Activated naive CD8-positive, alpha-beta T cell (primary cell): ENCODE results near the gene C1QTNF7.
A peak's percentile ranks its signal among the peaks of the same experiment; 100 is the strongest.

Experiments
- H3K27ac Mint-ChIP-seq: one replicate; pipeline ENCODE4 v1.8.0; 2021; ENCODE audit warnings: mixed read lengths
- H3K27me3 Mint-ChIP-seq: one replicate; pipeline ENCODE4 v1.8.0; 2021; ENCODE audit warnings: mixed read lengths
- H3K36me3 Mint-ChIP-seq: one replicate; pipeline ENCODE4 v1.8.0; 2021; ENCODE audit warnings: mixed read lengths
- H3K4me1 Mint-ChIP-seq: one replicate; pipeline ENCODE4 v1.8.0; 2021; ENCODE audit warnings: low read depth, mixed read lengths
- H3K4me3 Mint-ChIP-seq: one replicate; pipeline ENCODE4 v1.8.0; 2021; ENCODE audit warnings: mild to moderate bottlenecking, mixed read lengths
- H3K9me3 Mint-ChIP-seq: one replicate; pipeline ENCODE4 v1.8.0; 2021; ENCODE audit warnings: low read depth, mixed read lengths

C1QTNF7 gene

DNA sequence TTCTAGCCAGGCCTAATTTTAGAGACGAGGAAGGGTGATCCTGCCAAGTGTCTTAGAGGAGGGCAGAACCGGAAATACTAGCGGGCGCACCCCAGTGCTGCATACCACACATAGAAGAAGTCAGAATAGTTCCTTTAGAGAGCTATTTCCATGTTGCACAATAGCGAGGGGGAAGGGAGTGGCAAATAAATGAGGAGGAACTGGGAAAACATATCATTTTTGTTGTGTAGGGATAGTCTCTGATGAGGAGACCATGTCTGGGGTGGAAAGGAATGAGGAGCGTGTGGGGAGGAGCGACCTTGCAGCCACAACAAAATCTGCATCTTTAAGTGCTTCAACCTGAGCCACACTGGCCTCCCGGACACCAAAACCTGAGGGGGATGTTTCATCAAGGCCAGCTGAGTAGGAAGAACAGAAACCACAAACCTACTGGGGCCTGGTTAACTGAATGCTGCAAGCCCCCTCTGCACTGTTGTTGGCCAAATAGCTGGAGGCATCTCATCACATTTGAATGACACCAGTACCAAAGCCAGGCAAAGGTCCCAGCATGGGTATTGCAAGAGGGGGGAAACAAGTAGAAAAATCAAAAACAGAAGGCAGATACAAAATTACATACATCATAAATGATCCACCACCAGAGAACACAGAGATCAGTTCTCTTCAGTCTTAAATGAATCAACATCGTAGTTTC lies 26.7 kb upstream of the C1QTNF7 start:
- Mint-ChIP-seq H3K4me3 (peak overlapping the region; percentile 80), H3K36me3 (no peaks in the 10 kb centered on the region), H3K9me3 (no peaks in the 10 kb centered on the region), H3K27ac (peak overlapping the region; percentile 84), H3K4me1 (peaks cover 46% of the 10 kb centered on the region), H3K27me3 (no peaks in the 10 kb centered on the region)

DNA sequence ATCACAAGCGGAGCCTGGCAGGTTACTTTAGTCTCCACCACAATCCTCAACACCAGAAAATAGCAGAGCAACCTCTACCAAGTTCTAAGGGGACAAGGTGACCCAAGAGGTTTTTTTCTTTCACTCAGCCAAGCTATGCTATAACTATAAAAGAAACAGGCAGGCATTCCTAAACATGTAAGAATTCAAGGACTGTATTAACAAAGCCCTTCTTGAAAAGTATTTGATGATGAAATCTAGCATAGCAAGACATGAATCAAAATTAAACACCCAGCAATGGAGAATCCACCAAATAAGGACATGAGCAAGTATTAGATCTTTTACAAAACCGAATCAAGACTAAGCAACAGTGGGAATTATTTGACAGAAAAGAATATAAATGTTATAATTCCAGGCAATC lies 25.7 kb upstream of the C1QTNF7 start:
- Mint-ChIP-seq H3K27ac (peak overlapping the region; percentile 84), H3K4me3 (no peak overlapping the region), H3K4me1 (peaks cover 43% of the 10 kb centered on the region), H3K36me3 (no peaks in the 10 kb centered on the region), H3K27me3 (no peaks in the 10 kb centered on the region), H3K9me3 (no peaks in the 10 kb centered on the region)

DNA sequence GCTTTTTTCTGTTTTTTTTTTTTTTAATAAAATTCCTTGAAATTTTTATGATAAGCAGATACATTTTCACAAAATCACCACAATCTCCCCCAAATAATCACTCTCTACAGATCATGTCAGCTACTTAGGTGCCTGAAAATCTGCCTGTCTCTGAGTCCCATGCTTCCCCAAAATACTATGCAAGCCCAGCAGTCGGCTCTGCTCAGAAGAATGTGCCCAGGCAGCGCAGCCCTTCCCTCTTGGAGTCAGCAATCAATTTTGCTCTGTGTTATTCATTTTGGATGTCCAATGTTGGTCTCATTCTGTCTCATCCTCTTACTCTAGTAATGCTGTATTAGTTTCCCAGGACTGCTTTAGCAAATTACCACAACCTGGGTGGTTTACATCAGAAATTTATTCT lies 24.9 kb upstream of the C1QTNF7 start:
- Mint-ChIP-seq H3K4me3 (no peak overlapping the region), H3K9me3 (no peaks in the 10 kb centered on the region), H3K27me3 (no peaks in the 10 kb centered on the region), H3K36me3 (no peaks in the 10 kb centered on the region), H3K4me1 (peaks cover 43% of the 10 kb centered on the region), H3K27ac (peak overlapping the region; percentile 31)

DNA sequence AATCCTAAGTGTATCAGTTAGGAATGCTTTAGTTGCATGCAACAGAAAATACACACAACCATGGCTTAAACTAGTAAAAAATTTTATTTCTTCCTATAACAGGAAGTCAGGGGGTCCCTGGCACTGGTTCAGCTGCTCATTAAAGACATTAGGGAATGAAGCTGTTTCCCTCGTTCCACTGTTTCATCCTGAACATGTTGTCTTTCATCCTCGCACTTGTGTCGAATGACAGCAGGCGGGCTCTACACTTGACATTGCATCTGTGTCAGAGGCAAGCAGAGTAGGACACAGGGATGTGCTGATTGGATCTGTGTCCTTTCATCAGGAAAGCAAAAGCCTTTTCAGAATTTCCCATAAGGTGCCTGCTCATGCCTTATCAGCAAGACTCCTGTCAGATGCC lies 22.8 kb upstream of the C1QTNF7 start:
- Mint-ChIP-seq H3K27me3 (no peaks in the 10 kb centered on the region), H3K36me3 (no peaks in the 10 kb centered on the region), H3K9me3 (no peaks in the 10 kb centered on the region), H3K4me1 (peaks cover 36% of the 10 kb centered on the region), H3K27ac (no peak overlapping the region), H3K4me3 (no peak overlapping the region)

DNA sequence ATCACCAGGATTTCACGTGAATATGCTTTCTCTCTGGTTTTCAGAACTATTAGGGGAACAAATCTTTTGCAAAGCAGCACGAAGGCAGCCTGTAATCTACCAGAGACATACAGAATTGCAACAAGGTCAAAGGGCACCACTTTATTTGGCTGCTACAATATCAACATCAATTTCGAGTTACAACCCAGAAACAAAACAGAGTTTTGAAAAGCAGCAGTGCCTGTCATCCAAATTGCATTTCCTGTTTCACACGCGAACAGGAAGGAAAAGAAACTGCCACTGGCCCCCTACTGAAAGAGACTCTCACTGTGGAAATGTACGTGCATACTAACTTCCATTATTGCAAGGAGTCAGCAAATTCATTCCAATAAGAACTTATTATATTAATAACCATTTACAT lies 17.1 kb upstream of the C1QTNF7 start:
- peak overlapping the region; percentile 65 for H3K4me3 Mint-ChIP-seq
- peaks cover 49% of the 10 kb centered on the region for H3K4me1 Mint-ChIP-seq
- H3K9me3 Mint-ChIP-seq, result no peaks in the 10 kb centered on the region
- H3K27ac Mint-ChIP-seq, result peak overlapping the region; percentile 46
- no peaks in the 10 kb centered on the region for H3K27me3 Mint-ChIP-seq
- H3K36me3 Mint-ChIP-seq, result no peaks in the 10 kb centered on the region

DNA sequence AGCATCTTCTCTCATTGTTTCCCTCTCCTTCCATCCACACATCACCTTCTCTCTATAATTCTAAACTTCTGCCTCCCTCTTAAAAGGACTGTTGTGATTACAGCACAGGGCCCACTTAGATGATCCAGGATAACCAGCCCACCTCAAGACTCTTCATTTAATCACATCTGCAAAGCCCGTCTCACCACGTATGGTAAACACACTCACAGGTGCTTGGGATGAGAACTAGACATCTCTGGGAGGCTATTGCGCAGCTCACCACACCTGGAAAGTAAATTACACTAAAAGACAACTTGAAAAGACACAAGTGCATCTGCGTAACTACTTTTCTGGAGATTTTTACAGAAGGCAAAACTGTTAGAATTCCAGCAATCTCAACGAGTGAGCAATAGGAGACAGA lies 15.4 kb upstream of the C1QTNF7 start:
- Mint-ChIP-seq H3K27ac (peak overlapping the region; percentile 0), H3K27me3 (no peaks in the 10 kb centered on the region), H3K4me1 (peaks cover 49% of the 10 kb centered on the region), H3K4me3 (no peak overlapping the region), H3K36me3 (peaks cover 2% of the 10 kb centered on the region), H3K9me3 (peaks cover 3% of the 10 kb centered on the region)

DNA sequence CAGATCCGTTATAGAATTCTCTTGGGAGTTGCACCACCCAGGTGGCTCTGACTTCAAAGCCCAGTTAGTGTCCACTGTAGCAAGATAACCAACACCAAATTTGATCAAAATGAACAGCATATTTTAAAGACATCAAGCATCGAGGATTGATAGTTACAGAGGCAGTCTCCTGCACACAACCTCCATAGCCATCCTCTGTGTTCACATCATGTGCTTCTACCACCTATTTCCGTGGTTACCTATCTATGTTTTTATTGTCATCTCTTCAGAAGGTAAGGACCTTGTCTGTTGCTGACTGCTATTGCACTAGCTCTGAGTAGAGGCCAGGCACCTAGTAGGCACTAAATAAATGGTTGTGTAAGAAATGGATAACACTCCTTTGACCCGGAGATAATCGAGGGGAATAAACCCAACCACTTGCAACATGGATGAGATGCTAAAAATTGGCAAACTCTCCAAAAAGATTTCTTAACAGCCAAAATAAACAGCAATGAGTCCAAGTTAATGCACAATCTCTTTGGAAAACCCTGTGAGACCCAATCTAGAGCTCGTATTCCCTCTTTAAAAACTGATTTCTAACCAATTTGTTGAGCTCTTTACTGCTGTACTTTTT lies 14.7 kb upstream of the C1QTNF7 start:
- Mint-ChIP-seq H3K4me1 (peaks cover 49% of the 10 kb centered on the region), H3K27ac (no peak overlapping the region), H3K36me3 (peaks cover 3% of the 10 kb centered on the region), H3K27me3 (no peaks in the 10 kb centered on the region), H3K4me3 (no peak overlapping the region), H3K9me3 (peaks cover 4% of the 10 kb centered on the region)

DNA sequence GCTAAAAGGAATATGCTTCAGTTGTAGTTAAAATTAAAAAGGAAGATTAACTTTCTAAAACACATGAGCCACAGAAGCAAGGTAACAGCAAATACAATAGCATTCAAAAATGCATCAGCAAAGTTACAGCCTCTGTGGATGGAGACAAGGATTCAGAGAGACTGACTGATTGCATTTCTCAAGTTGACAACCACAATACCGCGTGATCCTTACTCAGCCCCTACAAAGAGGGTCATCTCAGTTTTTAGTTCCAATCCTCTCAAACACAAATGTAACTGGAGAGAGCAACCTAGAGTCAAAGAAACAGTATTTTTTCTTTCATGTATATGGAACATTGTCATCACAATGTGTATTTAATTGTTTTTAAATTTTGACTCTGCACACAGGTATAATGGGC lies 14.2 kb upstream of the C1QTNF7 start:
- Mint-ChIP-seq H3K27ac (no peak overlapping the region), H3K27me3 (no peaks in the 10 kb centered on the region), H3K4me3 (no peak overlapping the region), H3K36me3 (peaks cover 3% of the 10 kb centered on the region), H3K4me1 (peaks cover 49% of the 10 kb centered on the region), H3K9me3 (peaks cover 4% of the 10 kb centered on the region)

DNA sequence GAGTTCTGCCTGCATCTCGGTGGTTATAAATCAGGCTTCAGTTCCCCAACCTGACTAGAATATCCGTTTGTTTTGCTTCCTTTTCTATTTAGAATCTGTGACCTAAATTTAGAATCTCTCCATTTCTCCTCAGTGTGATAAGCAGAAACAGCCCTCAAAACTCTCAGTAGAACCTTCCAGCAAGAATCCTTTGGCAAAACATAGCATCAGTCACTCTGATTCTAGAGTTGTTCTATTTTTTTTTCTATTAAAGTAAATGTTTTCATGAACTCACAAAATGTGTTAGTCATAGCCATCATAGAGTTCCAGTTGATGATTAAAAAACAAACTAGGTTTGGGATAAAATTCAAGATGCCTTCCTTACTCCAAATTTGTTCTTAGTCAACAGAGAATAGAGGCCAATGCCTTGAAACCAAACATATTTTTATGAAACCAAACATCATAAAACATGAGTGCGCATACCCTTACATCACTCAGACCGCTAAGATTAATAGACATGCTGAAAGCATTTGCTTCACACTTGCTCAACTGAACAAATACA lies 13.2 kb upstream of the C1QTNF7 start:
- H3K9me3 Mint-ChIP-seq, result peaks cover 4% of the 10 kb centered on the region

DNA sequence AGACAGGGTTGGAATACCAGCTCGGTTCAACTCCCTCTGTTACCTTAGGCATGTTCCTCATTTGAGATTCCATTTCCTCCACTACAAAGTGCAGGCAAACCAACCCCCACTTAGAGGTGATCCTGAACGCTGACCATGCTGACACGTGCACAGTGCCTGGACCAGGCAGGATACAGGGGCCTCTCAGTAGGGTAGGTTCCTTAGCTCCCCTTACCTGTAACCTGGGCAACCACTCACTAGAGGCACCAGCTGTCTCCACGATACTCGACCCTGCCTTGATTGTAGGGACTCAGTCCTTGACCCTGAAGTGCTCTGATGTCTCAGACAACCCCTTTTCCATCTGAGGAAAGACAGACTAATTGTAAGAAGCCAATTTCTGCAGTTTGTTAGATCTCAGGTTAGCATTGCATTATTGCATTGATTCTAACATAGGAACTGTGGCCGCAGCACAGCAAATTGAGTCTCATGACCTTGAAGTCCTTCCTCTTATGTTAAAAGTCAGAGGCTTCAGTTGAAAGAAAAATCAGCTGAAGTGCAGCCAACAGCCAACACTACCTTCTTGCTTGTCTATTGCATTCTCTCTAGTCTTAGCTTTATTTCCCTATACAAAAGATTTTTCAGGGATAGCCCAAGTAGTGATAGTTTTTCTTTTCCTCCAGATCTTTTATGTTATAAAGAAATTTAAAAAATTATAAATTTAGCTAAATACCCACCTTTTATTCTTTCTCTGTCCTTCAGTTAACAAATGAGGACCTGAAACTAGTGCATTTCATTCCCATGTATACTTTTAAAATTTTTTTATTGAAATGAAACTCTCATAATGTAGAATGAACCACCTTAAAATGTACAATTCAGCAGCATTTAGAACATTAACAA lies 11.2 kb upstream of the C1QTNF7 start:
- no peaks in the 10 kb centered on the region for H3K27me3 Mint-ChIP-seq
- H3K9me3 Mint-ChIP-seq, result peaks cover 4% of the 10 kb centered on the region
- peaks cover 30% of the 10 kb centered on the region for H3K4me1 Mint-ChIP-seq
- peaks cover 3% of the 10 kb centered on the region for H3K36me3 Mint-ChIP-seq
- H3K27ac Mint-ChIP-seq, result no peak overlapping the region
- H3K4me3 Mint-ChIP-seq, result no peak overlapping the region

More for the DNA sequence above, 13.2 kb upstream of the C1QTNF7 start:
- Mint-ChIP-seq H3K27me3 (no peaks in the 10 kb centered on the region), H3K36me3 (peaks cover 3% of the 10 kb centered on the region), H3K4me1 (peaks cover 49% of the 10 kb centered on the region), H3K27ac (no peak overlapping the region), H3K4me3 (peak overlapping the region; percentile 5)

DNA sequence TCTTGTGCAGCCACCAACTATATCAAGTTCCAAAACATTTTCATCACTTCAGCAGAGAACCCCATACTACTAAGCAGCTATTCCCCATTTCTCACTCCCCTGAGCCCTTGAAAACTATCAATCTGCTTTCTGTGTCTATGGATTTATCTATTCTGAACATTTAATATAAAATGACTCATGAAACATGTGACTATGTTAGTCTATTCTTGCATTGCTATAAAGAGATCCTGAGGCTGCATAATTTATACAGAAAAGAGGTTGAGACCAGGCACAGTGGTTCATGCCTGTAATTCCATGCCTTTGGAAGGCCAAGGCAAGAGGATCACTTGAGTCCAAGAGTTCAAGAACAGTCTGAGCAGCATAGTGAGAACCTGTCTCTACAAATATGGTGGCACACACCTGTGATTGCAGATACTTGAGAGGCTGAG lies 10.6 kb upstream of the C1QTNF7 start:
- H3K27ac Mint-ChIP-seq, result no peak overlapping the region
- H3K36me3 Mint-ChIP-seq, result peaks cover 3% of the 10 kb centered on the region

DNA sequence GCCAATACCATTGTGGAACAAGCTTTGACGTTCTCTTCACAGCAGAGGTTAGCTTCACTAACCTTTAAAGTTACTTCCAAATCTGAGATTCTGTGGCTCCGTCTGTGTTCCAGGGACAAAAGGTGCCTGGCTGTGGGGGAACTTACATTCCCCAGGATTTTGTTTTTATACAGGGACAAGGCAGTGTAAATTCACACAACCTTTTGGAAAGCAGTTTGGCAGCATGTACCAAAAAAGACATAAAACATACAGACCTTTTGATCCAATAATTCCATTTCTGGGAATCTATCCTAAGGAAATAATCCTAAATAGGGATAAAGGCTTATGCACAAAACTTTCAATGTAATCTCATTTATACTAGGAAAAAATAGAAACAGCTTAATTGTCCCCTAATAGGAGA lies 8.9 kb upstream of the C1QTNF7 start:
- H3K4me3 Mint-ChIP-seq, result no peak overlapping the region
- H3K27me3 Mint-ChIP-seq, result no peaks in the 10 kb centered on the region
- no peak overlapping the region for H3K27ac Mint-ChIP-seq
- peaks cover 3% of the 10 kb centered on the region for H3K36me3 Mint-ChIP-seq
- peaks cover 9% of the 10 kb centered on the region for H3K4me1 Mint-ChIP-seq
- H3K9me3 Mint-ChIP-seq, result peaks cover 4% of the 10 kb centered on the region

More for the DNA sequence above, 10.6 kb upstream of the C1QTNF7 start:
- Mint-ChIP-seq H3K9me3 (peaks cover 4% of the 10 kb centered on the region), H3K27me3 (no peaks in the 10 kb centered on the region), H3K4me1 (peaks cover 26% of the 10 kb centered on the region), H3K4me3 (no peak overlapping the region)

DNA sequence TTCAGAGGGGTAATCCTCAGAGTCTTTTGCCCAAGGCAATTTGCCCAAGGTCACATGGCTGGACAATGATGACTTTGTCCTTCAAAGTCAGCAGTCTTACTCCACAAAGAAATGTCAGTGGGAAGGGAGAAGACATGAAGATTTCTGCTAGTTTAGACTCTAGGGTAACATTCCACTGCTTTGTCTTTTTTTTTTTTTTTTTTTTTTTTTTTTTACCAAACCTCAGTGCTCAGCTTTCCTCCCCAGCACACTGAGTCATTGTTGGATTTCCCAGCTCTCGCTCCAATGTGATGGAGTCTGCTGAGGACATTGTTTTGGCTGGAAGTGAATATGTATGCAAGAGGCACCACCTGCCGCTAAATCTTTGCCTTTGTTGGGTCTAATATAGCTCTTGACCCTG lies 7.2 kb upstream of the C1QTNF7 start:
- H3K27me3 Mint-ChIP-seq, result no peaks in the 10 kb centered on the region
- H3K9me3 Mint-ChIP-seq, result peaks cover 4% of the 10 kb centered on the region
- no peaks in the 10 kb centered on the region for H3K4me1 Mint-ChIP-seq
- peaks cover 3% of the 10 kb centered on the region for H3K36me3 Mint-ChIP-seq
- no peak overlapping the region for H3K4me3 Mint-ChIP-seq
- H3K27ac Mint-ChIP-seq, result no peak overlapping the region

DNA sequence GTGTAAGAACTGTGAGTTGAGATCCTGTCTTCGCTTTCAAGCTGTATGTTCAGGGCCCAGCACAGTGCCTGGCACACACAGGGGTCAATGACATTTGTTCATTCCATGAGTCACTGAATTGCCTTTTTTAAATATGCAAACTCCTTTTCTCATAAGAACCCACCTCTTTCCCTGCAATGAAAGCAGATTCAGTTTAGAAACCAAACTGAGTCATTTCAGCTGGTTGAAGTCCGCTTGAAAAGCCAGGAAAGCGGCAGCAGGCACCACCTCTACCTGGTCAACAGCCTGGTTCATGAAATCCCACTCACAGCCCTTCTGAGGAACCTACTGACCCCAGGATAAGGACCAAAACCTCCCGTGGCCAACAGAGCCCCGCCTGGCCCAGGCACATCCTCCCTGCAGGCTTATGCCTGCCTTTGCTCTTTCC lies 4.5 kb upstream of the C1QTNF7 start:
- no peaks in the 10 kb centered on the region for H3K36me3 Mint-ChIP-seq
- no peak overlapping the region for H3K4me3 Mint-ChIP-seq
- no peak overlapping the region for H3K27ac Mint-ChIP-seq
- H3K9me3 Mint-ChIP-seq, result no peaks in the 10 kb centered on the region
- H3K4me1 Mint-ChIP-seq, result no peaks in the 10 kb centered on the region
- H3K27me3 Mint-ChIP-seq, result no peaks in the 10 kb centered on the region

DNA sequence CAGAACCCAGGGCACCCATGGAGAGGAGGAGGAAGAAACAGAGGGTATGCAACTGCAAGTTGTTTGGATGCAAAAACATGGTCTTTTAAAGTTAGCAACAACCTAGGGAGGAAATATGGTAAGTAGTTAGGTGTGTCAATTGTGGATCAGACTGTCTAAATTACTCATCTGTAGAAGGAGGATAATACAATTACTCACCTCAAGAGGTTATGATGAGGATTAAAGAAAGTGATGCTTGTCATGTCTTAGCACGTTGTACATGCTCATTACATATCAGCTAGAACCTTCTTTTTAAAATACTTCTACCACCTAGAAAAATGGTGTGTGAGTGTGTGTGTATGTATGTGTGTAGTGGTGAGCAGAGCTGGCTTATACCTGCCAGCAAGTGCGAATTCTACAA lies 2.3 kb upstream of the C1QTNF7 start:
- Mint-ChIP-seq H3K4me1 (no peaks in the 10 kb centered on the region), H3K27ac (no peak overlapping the region), H3K4me3 (no peak overlapping the region), H3K36me3 (peaks cover 2% of the 10 kb centered on the region), H3K27me3 (no peaks in the 10 kb centered on the region), H3K9me3 (no peaks in the 10 kb centered on the region)
